ENCODE measurements around the gene TMEM132E. TPM values are rescaled to one million over a fixed set of nuclear protein-coding genes. Genes with fewer than 3 reads are reported as not detected.

The TMEM132E gene
- total and polyA plus RNA-seq, 7 donors, result 0.01 to 0.26 (median 0.03) TPM; not detected in 4

DNA sequence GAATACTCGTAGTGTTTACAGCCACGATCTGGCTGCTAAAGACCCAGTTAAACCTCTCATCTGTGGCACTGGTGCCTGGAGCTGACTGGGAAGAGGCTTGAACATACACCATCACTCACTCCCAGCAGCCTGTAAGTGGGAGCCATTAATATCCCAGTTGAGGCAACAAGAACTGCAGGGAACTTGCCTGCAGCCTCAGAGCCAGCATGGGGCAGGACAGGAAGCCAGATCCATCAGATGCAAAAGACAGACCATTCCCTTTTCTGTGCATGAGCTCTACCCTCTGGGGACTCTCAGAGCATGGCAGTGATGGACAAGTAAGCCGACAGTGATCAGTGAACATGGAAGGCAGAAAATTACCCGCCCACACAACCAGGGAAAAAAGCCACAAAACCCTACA lies 91.8 kb downstream of the TMEM132E start:
- DNase-seq (no peak), ATAC-seq (no peak)
- no peaks in the 10 kb centered on the region for H3K9me3 ChIP-seq
- TF ChIP-seq, protein P1, sequence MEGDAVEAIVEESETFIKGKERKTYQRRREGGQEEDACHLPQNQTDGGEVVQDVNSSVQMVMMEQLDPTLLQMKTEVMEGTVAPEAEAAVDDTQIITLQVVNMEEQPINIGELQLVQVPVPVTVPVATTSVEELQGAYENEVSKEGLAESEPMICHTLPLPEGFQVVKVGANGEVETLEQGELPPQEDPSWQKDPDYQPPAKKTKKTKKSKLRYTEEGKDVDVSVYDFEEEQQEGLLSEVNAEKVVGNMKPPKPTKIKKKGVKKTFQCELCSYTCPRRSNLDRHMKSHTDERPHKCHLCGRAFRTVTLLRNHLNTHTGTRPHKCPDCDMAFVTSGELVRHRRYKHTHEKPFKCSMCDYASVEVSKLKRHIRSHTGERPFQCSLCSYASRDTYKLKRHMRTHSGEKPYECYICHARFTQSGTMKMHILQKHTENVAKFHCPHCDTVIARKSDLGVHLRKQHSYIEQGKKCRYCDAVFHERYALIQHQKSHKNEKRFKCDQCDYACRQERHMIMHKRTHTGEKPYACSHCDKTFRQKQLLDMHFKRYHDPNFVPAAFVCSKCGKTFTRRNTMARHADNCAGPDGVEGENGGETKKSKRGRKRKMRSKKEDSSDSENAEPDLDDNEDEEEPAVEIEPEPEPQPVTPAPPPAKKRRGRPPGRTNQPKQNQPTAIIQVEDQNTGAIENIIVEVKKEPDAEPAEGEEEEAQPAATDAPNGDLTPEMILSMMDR (IDR thresholded peaks at IDR 0.05), result no peak
- H3K4me1 ChIP-seq, result no peaks in the 10 kb centered on the region
- H3K4me3 ChIP-seq, result no peak overlapping the region
- intact Hi-C loops (cut with DNase I), result no loop called here
- peaks cover 0 to 9% (median 3%) of the 10 kb centered on the region in 3 donors for H3K27me3 ChIP-seq (ENCODE audit: insufficient read depth in 3 of 3, low read length in 2 of 3)
- H3K36me3 ChIP-seq (ENCODE audit: insufficient read depth in 1 of 2, low read depth in 1 of 2), result no peaks in the 10 kb centered on the region
- H3K27ac ChIP-seq, result no peak overlapping the region
- 51 to 58% (median 57%) methylated on average over 4 of the region's 4 CpGs for WGBS, 3 donors

DNA sequence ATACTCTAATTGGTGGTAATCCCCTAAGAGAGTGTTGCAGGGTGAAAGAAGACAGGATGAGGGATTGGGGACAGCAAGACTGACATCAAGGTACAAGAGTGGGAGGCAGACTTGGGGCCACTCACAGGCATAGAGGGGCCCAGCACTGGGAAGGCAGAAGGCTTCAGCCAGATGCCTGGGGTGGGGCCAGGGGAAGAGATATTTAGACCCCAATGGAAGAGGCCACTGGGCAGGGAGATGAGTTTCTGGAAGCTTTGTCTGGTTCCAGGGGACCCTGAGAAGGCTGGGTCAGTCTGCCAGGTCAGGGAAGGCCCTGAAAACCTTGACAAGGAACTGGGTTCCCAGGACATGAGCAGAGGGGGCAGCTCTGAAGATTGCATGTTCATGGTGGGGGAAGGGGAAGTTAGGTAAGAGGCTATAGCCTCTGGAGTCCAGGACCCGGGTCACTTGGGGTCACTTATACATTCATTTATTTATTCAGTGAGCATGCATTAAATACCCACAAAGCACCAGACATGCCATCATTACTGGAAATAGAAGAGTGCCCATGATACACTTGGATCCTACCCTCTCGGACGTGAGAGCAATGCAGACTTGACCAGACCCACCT lies 92.9 kb downstream of the TMEM132E start:
- Histone ChIP-seq H3K27me3 (ENCODE audit: insufficient read depth in 3 of 3, low read length in 2 of 3) (peaks cover 0 to 4% (median 3%) of the 10 kb centered on the region in 3 donors), H3K4me1 (no peaks in the 10 kb centered on the region), H3K4me3 (no peak overlapping the region), H3K36me3 (ENCODE audit: insufficient read depth in 1 of 2, low read depth in 1 of 2) (no peaks in the 10 kb centered on the region), H3K9me3 (no peaks in the 10 kb centered on the region), H3K27ac (no peak overlapping the region)
- no peak for DNase-seq
- TF ChIP-seq, protein P1 (IDR thresholded peaks at IDR 0.05), result no peak
- no peak for ATAC-seq
- 56 to 85% (median 71%) methylated on average over 3 of the region's 3 CpGs for WGBS, 3 donors
- intact Hi-C loops (cut with DNase I), result no loop called here

DNA sequence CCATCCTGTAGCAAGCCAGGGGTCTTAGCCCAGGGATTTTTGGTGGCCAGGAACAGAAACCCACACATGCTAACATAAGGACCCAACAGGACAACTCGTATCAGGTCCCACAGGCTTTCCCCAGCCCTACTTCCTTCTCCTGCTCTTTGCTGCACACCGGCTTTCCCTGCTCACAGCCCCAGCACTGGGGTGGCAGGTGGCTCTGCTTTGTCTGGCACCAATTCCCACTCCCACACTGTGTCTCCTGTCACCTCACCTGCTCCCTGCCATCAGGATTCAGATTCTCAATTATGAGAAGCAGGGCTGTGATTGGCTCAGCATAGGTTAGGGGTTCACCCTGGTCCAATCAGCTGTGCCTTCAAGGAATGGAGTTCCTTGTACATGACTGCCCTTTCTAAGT lies 94.1 kb downstream of the TMEM132E start:
- intact Hi-C loops (cut with DNase I), result no loop called here

DNA sequence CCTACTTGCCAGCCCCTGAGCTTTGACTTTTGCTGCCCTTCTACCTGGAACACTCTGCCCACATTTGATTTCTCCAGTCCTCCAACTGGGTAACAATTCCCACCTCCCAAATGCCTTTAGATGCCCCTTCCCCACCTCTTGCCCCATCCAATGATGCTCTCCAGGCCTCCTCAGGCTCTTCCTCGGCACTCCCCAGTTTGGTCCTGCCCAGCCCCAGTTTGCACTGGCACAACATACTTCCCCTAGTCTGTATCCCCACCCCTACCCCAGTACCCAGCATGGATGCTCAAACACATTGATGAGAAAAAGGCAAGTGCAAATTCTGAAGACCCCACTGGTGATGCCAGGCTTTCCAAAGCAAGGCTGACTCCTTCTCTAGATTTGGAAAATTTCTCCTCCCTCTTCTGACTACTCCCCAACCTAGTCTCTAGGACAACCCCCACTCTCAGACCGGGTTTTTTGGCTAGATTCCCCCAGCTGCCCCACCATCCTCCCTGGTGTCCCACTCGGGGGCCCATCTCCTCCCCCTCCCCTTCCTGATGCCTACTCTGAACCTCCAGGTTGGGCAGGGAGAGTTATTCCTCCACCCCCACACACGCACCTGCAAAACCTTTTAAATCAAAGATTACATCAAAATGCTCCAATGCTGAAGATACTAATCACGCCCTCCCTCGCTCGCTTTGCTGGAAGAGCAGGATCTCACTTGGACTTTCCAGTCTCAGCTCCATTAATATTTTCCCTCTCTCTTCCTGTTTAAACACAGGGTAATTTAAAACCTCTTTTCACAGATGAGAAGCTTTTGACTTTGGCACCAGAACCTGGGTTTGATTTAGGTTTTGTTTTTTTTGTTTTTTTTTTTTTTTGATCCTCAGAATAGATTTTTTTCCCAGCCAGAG lies 94.9 kb downstream of the TMEM132E start:
- TF ChIP-seq, protein P1 (IDR thresholded peaks at IDR 0.05), result no peak
- no peaks in the 10 kb centered on the region for H3K9me3 ChIP-seq
- peaks cover 0 to 3% (median 3%) of the 10 kb centered on the region in 3 donors for H3K27me3 ChIP-seq (ENCODE audit: insufficient read depth in 3 of 3, low read length in 2 of 3)
- no peak overlapping the region for H3K27ac ChIP-seq
- DNase-seq (no peak), ATAC-seq (no peak)
- no peak overlapping the region for H3K4me3 ChIP-seq
- H3K36me3 ChIP-seq (ENCODE audit: insufficient read depth in 1 of 2, low read depth in 1 of 2), result no peaks in the 10 kb centered on the region
- H3K4me1 ChIP-seq, result no peaks in the 10 kb centered on the region
- intact Hi-C loops (cut with DNase I), result no loop called here
- WGBS, 3 donors, result 67 to 71% (median 71%) methylated on average over 7 of the region's 7 CpGs

More for the DNA sequence above, 94.1 kb downstream of the TMEM132E start:
- ATAC-seq, result no peak
- Histone ChIP-seq H3K36me3 (ENCODE audit: insufficient read depth in 1 of 2, low read depth in 1 of 2) (no peaks in the 10 kb centered on the region), H3K27me3 (ENCODE audit: insufficient read depth in 3 of 3, low read length in 2 of 3) (peaks cover 3 to 4% (median 3%) of the 10 kb centered on the region in 3 donors), H3K27ac (no peak overlapping the region), H3K9me3 (no peaks in the 10 kb centered on the region), H3K4me3 (no peak overlapping the region), H3K4me1 (no peaks in the 10 kb centered on the region)
- WGBS, 3 donors, result 48 to 57% (median 55%) methylated on average over 2 of the region's 2 CpGs
- TF ChIP-seq, protein P1 (IDR thresholded peaks at IDR 0.05), result no peak
- no peak for DNase-seq

Data from psoas muscle (tissue), 8 donors.